ENCODE results near the gene VSTM1.
"Not testable (repeated sequence)": the region's sequence is repeated elsewhere in the genome, so short reads cannot be mapped to it uniquely, and the experiment has no call there.

VSTM1 gene

GRCh38 chr19:54073829-54074228 lies 10.1 kb upstream of the VSTM1 start:
- no peak for DNase-seq (ENCODE audit: low spot score)

GRCh38 chr19:54069470-54069869 lies 5.8 kb upstream of the VSTM1 start:
- DNase-seq (ENCODE audit: low spot score) = no peak

DNA sequence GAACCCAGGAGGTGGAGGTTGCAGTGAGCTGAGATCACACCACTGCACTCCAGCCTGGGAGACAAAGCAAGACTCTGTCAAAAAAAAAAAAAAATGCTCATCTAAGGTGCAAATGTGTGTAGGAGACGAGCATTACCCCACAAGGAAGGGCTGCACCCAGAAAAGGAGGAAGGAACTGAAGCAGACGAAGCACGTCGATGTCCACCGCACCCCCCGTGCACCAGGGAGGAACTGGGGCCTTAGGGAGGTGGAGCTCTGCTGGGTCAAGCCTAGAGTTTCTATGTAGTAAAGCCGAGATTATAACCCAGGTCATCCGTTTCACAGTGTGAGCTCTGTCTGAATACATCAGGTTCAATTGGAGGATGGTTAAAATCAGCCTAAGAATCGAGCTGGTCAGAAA lies 1.1 kb downstream of the VSTM1 start:
- DNase-seq (ENCODE audit: low spot score) = no peak

- no peak for DNase-seq (ENCODE audit: low spot score)
Measured at GRCh38 chr19:54047616-54048015, 16.1 kb downstream of the VSTM1 start.

GRCh38 chr19:54045771-54046170 lies 17.9 kb downstream of the VSTM1 start:
- DNase-seq (ENCODE audit: low spot score) = no peak

GRCh38 chr19:54042989-54043388 lies 20.7 kb downstream of the VSTM1 start:
- no peak for DNase-seq (ENCODE audit: low spot score)

GRCh38 chr19:54041969-54042606 lies 21.6 kb downstream of the VSTM1 start:
- DNase-seq (ENCODE audit: low spot score) = no peak

GRCh38 chr19:54040003-54040402 lies 23.7 kb downstream of the VSTM1 start:
- DNase-seq (ENCODE audit: low spot score) = no peak

DNA sequence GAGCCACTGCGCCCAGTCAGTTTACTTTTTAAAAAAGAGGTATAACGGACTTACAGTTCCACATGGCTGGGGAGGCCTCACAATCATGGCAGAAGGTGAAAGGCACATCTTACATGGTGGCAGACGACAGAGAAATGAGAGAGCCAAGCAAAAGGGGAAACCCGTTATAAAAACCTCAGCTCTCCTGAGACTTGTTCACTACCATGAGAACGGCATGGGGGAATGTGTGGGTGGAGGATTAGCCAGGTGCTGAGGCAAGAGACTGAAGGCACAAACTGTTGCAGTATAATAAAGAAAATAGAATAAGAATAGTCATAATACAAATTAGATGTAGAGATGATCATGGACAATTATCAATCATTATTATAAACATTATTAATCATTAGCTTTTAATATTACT lies 27.2 kb downstream of the VSTM1 start:
- DNase-seq (ENCODE audit: low spot score) = not testable (repeated sequence)

- peak; percentile 89 for DNase-seq (ENCODE audit: low spot score)
Measured at GRCh38 chr19:54035215-54036178, 28.2 kb downstream of the VSTM1 start.

- DNase-seq (ENCODE audit: low spot score) = no peak
Measured at GRCh38 chr19:54030895-54031586, 32.7 kb downstream of the VSTM1 start.

DNA sequence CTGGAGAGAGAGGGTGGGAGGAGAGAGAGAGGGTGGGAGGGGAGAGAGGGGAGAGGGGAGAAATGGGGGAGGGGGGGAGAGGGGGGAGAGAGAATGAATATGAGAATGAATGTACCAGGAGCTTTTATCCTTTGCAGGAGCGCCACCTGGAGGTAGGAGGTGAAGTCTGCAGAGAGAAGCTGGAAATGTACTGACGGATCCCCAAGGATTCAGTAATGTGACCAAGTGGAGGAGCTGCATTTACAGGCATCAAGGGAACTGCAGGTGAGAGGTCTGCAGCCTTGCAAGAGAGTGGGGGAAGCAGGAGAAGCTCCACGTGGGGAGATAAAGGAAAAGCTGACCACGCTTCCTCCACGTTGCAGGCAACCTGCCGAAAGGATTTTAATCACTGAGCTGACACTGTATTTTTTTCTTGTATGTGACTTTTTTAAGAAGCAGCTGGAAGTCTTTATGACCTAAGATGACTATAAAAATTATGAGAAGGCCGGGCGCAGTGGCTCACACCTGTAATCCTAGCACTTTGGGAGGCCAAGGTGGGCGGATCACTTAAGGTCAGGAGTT lies 33.7 kb downstream of the VSTM1 start:
- DNase-seq (ENCODE audit: low spot score) = peak; percentile 56

DNA sequence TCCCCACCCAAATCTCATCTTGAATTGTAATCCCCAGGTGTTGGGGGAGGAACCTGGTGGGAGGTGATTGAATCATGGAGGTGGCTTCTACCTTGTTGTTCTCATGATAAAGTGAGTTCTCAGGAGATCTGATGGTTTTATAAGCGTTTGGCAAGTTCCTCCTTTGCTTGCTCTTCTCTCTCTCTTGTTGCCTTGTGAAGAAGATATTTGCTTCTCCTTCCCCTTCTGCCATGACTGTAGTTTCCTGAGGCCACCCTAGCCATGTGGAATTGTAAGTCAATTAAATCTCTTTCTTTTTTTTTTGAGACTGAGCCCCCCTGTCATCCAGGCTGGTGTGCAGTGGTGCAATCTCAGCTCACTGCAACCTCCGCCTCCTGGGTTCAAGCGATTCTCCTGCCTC lies 34.4 kb downstream of the VSTM1 start:
- DNase-seq (ENCODE audit: low spot score) = no peak

DNA sequence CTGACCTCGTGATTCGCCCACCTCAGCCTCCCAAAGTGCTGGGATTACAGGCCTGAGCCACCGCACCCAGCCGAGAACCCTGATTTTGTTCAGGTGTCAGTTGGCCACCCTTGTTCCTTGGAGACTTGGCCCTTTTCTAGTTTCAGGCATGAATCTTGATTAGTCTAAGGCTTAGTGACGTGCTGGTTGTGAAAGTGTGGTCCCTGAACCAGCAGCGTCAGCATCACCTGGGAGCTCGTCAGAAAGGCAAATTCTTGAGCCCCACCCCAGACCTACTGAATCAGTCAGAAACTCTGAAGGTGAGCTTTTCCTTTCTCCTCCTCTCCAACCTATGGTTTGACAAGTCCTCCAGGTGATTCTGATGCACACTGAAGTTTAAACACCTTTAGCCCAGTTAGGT lies 37.0 kb downstream of the VSTM1 start:
- no peak for DNase-seq (ENCODE audit: low spot score)

- no peak for DNase-seq (ENCODE audit: low spot score)
Measured at GRCh38 chr19:54024660-54025059, 39.0 kb downstream of the VSTM1 start.

GRCh38 chr19:54023191-54023590 lies 40.5 kb downstream of the VSTM1 start:
- DNase-seq (ENCODE audit: low spot score) = no peak

- DNase-seq (ENCODE audit: low spot score) = no peak
Measured at GRCh38 chr19:54021932-54022331, 41.8 kb downstream of the VSTM1 start.

GRCh38 chr19:54021363-54021762 lies 42.3 kb downstream of the VSTM1 start:
- no peak for DNase-seq (ENCODE audit: low spot score)

- peak; percentile 76 for DNase-seq (ENCODE audit: low spot score)
Measured at GRCh38 chr19:54017261-54017660, 46.4 kb downstream of the VSTM1 start.

- DNase-seq (ENCODE audit: low spot score) = no peak
Measured at GRCh38 chr19:54014920-54015560, 48.7 kb downstream of the VSTM1 start.

DNA sequence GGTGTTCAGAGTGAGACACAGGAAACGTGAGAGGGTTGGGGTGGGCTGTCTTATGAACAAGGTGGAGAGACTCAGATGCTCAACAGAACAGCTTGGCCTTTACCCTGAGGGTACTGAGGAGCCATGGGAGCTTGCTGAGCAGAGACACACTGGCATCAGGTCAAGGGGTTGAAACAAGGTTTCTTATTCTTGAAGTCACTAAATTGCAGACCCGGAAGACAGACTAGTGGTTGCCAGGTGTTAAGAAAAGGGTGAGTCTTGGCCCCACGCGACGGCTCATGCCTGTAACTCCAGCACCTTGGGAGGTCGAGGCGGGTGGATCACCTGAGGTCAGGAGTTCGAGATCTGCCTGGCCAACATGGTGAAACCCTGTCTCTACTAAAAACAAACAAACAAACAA lies 49.8 kb downstream of the VSTM1 start:
- no peak for DNase-seq (ENCODE audit: low spot score)
